Astrocyte of the cerebellum (primary cell): ENCODE data around the gene PARD6G.

Experiments
- DNase-seq: peaks from one replicate; pipeline ENCODE4 v3.0.0-alpha.2; 2011; ENCODE audit warnings: low read depth
- H3K4me3 ChIP-seq: 2 replicates; pipeline ENCODE4 v1.5.1; 2011; ENCODE audit warnings: mild to moderate bottlenecking, low read depth, low read length, moderate library complexity
- in situ Hi-C: cut with HindIII; loops from 2 replicates; pipeline ENCODE4 v1.10.0; 2017; ENCODE audit warnings: low sequenced_read_pairs
- TF ChIP-seq, protein P1 (sequence below): IDR thresholded peaks from 2 replicates; pipeline ENCODE4 v1.5.1; 2012; ENCODE audit warnings: low read length, low read depth, moderate library complexity, mild to moderate bottlenecking; ENCODE audit errors: missing control alignments

PARD6G gene

GRCh38 chr18:80197528-80197927 lies 49.8 kb downstream of the PARD6G start:
- no peak for DNase-seq
- in situ Hi-C loops: no loop called here
- no peak overlapping the region for H3K4me3 ChIP-seq
- TF ChIP-seq, protein P1, sequence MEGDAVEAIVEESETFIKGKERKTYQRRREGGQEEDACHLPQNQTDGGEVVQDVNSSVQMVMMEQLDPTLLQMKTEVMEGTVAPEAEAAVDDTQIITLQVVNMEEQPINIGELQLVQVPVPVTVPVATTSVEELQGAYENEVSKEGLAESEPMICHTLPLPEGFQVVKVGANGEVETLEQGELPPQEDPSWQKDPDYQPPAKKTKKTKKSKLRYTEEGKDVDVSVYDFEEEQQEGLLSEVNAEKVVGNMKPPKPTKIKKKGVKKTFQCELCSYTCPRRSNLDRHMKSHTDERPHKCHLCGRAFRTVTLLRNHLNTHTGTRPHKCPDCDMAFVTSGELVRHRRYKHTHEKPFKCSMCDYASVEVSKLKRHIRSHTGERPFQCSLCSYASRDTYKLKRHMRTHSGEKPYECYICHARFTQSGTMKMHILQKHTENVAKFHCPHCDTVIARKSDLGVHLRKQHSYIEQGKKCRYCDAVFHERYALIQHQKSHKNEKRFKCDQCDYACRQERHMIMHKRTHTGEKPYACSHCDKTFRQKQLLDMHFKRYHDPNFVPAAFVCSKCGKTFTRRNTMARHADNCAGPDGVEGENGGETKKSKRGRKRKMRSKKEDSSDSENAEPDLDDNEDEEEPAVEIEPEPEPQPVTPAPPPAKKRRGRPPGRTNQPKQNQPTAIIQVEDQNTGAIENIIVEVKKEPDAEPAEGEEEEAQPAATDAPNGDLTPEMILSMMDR: no peak

DNA sequence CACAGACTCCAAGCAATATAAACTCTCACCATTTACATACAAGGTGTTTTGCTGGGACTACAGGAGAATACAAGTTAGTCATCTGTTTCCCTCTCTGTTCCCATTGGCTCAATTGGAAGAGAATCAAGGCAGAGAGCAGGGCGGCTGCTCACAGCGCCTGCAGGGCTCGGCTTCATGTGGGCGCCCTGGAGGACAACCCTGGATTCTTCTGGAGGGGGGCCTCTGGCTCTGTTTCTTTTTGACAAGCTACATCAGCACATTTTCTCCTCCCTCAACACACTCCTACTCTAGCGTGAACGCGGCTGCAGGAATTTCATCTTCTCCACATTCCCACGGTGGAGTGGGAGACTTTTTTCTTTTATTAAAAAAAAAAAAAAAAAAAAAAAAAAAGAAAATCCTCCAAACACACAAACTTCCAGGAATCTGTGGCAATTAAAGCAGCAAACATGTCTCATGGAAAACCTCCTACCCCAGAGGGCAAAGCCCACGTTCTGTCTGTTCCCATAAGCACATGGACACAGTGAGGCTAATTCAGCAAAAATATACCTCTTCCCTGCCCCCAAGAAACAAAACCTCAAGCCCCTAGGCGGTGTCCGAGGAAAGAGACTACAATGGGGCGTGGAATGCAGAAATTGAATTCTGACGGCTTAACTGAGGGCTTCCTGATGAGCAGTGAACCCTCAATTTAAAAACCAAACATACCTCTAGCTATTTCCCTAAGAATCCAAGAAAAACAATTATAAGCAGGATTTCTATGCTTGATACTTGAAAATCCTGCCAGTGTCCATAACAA lies 50.6 kb downstream of the PARD6G start:
- H3K4me3 ChIP-seq: no peak overlapping the region
- TF ChIP-seq, protein P1: peak; percentile 4
- peak; percentile 71 for DNase-seq
- in situ Hi-C loops: no loop called here

DNA sequence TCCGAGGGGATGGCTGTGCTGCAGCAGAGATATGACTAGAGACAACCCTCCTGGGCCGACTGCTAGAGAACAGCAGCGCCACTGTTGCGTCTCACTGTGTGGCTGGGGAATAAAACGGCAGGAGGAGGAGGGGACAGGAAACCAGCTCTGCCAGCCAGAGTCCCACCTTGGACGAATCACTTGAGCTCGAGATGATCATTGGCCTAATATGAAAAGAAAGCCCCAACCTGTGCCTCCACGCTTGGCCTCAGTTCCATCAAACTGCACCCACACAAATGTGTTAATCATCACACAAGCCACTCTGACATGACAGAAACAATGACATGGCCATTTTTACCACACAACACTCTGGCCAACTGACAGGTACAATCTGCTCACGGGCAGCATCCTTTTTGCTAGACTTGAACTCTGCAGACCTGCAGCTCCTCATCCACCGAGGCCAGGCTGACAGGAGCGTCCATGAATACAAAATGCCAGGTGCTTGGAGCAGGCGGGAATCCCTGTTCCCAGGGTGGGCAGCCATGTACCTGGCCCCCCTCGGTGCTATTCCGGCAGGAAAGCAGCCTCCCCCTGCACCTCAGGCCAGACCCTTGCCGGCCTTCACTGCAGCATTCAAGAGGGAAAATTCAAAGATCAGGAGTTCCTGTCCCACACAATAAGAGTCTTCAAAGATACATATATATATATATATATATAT lies 52.3 kb downstream of the PARD6G start:
- DNase-seq: no peak
- H3K4me3 ChIP-seq: no peak overlapping the region
- in situ Hi-C loops: no loop called here
- TF ChIP-seq, protein P1: no peak

GRCh38 chr18:80193701-80194100 lies 53.6 kb downstream of the PARD6G start:
- in situ Hi-C loops: no loop called here
- DNase-seq: no peak
- H3K4me3 ChIP-seq: no peak overlapping the region
- TF ChIP-seq, protein P1: no peak

DNA sequence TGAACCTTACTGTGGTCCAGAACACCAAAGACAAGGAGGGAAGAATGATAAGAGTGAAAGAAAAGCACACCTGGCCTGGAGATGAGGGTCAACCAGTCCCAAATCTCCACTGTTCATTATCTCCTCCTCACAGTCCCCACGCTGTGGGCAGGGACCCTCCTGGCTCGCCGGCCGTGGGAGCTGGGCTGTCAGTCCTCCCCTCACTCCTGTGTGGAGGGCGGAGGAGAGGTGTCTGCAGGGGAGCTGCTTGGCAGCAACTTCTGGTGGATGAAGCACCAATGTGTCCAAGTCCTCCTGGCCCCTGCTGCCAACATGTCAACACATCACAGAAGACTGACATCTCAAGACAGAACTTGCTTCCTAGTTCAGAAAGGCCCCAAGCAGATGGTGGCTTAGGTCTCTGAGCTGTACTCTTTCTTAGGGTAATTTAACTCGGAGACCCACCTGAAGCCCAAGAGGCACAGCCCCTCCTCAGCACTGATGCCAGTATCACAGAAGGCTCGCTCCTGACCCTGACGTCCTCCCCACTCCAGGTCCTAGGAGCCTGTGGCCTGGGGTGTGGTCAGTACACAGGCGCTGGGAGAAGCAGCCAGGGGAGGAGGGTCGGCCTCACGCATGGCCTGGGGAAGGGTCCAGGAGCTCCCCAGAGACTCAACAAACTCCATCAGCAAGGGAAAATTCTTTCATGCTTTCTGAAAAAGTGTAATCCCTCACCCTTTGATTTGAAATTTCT lies 54.5 kb downstream of the PARD6G start:
- TF ChIP-seq, protein P1: no peak
- no peak for DNase-seq
- H3K4me3 ChIP-seq: no peak overlapping the region
- in situ Hi-C loops: no loop called here

GRCh38 chr18:80191907-80192652 lies 55.2 kb downstream of the PARD6G start:
- no peak for DNase-seq
- TF ChIP-seq, protein P1: no peak
- in situ Hi-C loops: no loop called here
- H3K4me3 ChIP-seq: no peak overlapping the region
